ENCODE measurements around the gene MED27. TPM values are rescaled to one million over a fixed set of nuclear protein-coding genes. Genes with fewer than 3 reads are reported as not detected.

The MED27 gene
- total RNA-seq, 4 donors from 2014 or later, result 10.9 to 23.1 (median 13.5) TPM

- DNase-seq (ENCODE audit: low spot score), result no peak
- no peak for TF ChIP-seq CTCF (IDR thresholded peaks at IDR 0.05)
- ATAC-seq (ENCODE audit: low FRiP score), result no peak
Observed at GRCh38 chr9:132056717-132057560, 22.7 kb downstream of the MED27 start.

- TF ChIP-seq CTCF (IDR thresholded peaks at IDR 0.05), result no peak
Observed at GRCh38 chr9:132055756-132056155, 23.9 kb downstream of the MED27 start.

GRCh38 chr9:132054024-132054423 is 25.6 kb downstream of the MED27 start:
- TF ChIP-seq CTCF (IDR thresholded peaks at IDR 0.05), result no peak
- ATAC-seq (ENCODE audit: low FRiP score), result no peak
- no peak for DNase-seq (ENCODE audit: low spot score)

More at GRCh38 chr9:132055756-132056155, 23.9 kb downstream of the MED27 start:
- DNase-seq (ENCODE audit: low spot score), result no peak
- ATAC-seq (ENCODE audit: low FRiP score), result no peak

- no peak for TF ChIP-seq CTCF (IDR thresholded peaks at IDR 0.05)
- no peak for ATAC-seq (ENCODE audit: low FRiP score)
- DNase-seq (ENCODE audit: low spot score), result no peak
Observed at GRCh38 chr9:132049900-132050299, 29.8 kb downstream of the MED27 start.

GRCh38 chr9:132049323-132049882 is 30.3 kb downstream of the MED27 start:
- TF ChIP-seq CTCF (IDR thresholded peaks at IDR 0.05), result no peak
- DNase-seq (ENCODE audit: low spot score) (no peak), ATAC-seq (ENCODE audit: low FRiP score) (no peak)

GRCh38 chr9:132048201-132048600 is 31.5 kb downstream of the MED27 start:
- ATAC-seq (ENCODE audit: low FRiP score), result no peak
- no peak for DNase-seq (ENCODE audit: low spot score)
- no peak for TF ChIP-seq CTCF (IDR thresholded peaks at IDR 0.05)

GRCh38 chr9:132046456-132046855 is 33.2 kb downstream of the MED27 start:
- no peak for DNase-seq (ENCODE audit: low spot score)
- ATAC-seq (ENCODE audit: low FRiP score), result no peak
- no peak for TF ChIP-seq CTCF (IDR thresholded peaks at IDR 0.05)

All from omental fat pad (tissue), 4 donors.